Endothelial cell of umbilical vein (primary cell): Measurements from ENCODE around the gene GAS7. TPM values are rescaled to one million over a fixed set of nuclear protein-coding genes. Genes with fewer than 3 reads are reported as not detected.

Experiments used
- BruUV-seq: library from RNA; stranded (reverse); fragments of 400-500 nt; replicated peaks from 2 replicates; lab custom pipeline; 2021; lab: Mats Ljungman, UMichigan
- CTCF ChIA-PET: fragments of 300-600, 350-600 bp; sonication (Branson Sonifier 250); formaldehyde crosslinking; loops from one replicate; lab custom pipeline; 2021; ENCODE audit warnings: antibody characterized with exemption, inconsistent platforms; lab: Charles Lee
- POLR2A ChIA-PET: fragments of 300-600, 350-600 bp; sonication (Branson Sonifier 250); formaldehyde crosslinking; loops from one replicate; lab custom pipeline; 2021; ENCODE audit warnings: antibody characterized with exemption, inconsistent platforms; lab: Charles Lee
- DNase-seq: peaks from one replicate; pipeline ENCODE4 v3.0.0-alpha.2; 2011; ENCODE audit warnings: low read depth, low spot score
- FAIRE-seq: peaks from 2 replicates; lab custom pipeline; 2011; peaks lifted over from hg19 to GRCh38; lab: Jason Lieb, UNC
- H2AFZ ChIP-seq: 2 replicates; pipeline ENCODE4 v1.6.0; 2012; ENCODE audit warnings: low read depth, low read length, control low read depth, inconsistent platforms
- H3K27ac ChIP-seq: 2 replicates; pipeline ENCODE4 v1.5.1; 2011; ENCODE audit warnings: low read depth, mild to moderate bottlenecking, control low read depth, low read length, moderate library complexity; ENCODE audit not compliant: insufficient read depth
- H3K27me3 ChIP-seq, 2 experiments: 2 replicates each; pipeline versions ENCODE4 v1.6.0 to v1.6.1; 2011; ENCODE audit warnings: low read length in 2 of 2, mixed read lengths in 1 of 2; ENCODE audit not compliant: control insufficient read depth in 2 of 2, insufficient read depth in 2 of 2
- H3K36me3 ChIP-seq, 2 experiments: 2 replicates in 1 of 2; 3 replicates in 1 of 2; pipeline ENCODE4 v1.5.1; 2011; ENCODE audit warnings: low read length in 2 of 2, mild to moderate bottlenecking in 1 of 2, moderate library complexity in 1 of 2; ENCODE audit not compliant: control insufficient read depth in 2 of 2, insufficient read depth in 2 of 2; ENCODE audit errors: extremely low read depth in 1 of 2
- H3K4me1 ChIP-seq: 3 replicates; pipeline ENCODE4 v1.5.1; 2011; ENCODE audit warnings: mild to moderate bottlenecking, low read length; ENCODE audit not compliant: control insufficient read depth, insufficient read depth; ENCODE audit errors: extremely low read depth
- H3K4me2 ChIP-seq: 2 replicates; pipeline ENCODE4 v1.6.1; 2011; ENCODE audit warnings: low read length, control low read depth, mixed read lengths; ENCODE audit not compliant: insufficient read depth
- H3K4me3 ChIP-seq, 3 experiments: fragments of 200-600 bp in 1 of 3; sonication (generic), shearing (Covaris generic) in 1 of 3; replicated peaks in 1 of 3; 2 replicates each; pipeline ENCODE4 v1.5.1; 2011 to 2016; ENCODE audit warnings: control low read depth in 3 of 3, low read length in 3 of 3, mild to moderate bottlenecking in 2 of 3, inconsistent platforms in 1 of 3, low read depth in 1 of 3, moderate library complexity in 1 of 3; ENCODE audit not compliant: insufficient read depth in 1 of 3
- H3K79me2 ChIP-seq: 2 replicates; pipeline ENCODE4 v1.6.0; 2012; ENCODE audit warnings: low read length, inconsistent platforms; ENCODE audit not compliant: control insufficient read depth, insufficient read depth
- H3K9ac ChIP-seq: replicated peaks from 2 replicates; pipeline ENCODE3; 2011; ENCODE audit warnings: low read length, control low read depth; ENCODE audit not compliant: insufficient read depth; ENCODE audit errors: extremely low read depth
- H3K9me1 ChIP-seq: replicated peaks from 3 replicates; pipeline ENCODE4 v1.6.0; 2011; ENCODE audit warnings: mild to moderate bottlenecking, low read length; ENCODE audit not compliant: control insufficient read depth, insufficient read depth; ENCODE audit errors: extremely low read depth
- H3K9me3 ChIP-seq: replicated peaks from 2 replicates; pipeline ENCODE4 v1.5.1; 2012; ENCODE audit warnings: low read length, inconsistent platforms; ENCODE audit not compliant: control insufficient read depth, insufficient read depth
- H4K20me1 ChIP-seq: replicated peaks from 2 replicates; pipeline ENCODE3; 2011; ENCODE audit warnings: mild to moderate bottlenecking, low read length; ENCODE audit not compliant: control insufficient read depth, insufficient read depth; ENCODE audit errors: extremely low read depth
- EZH2 ChIP-seq: IDR thresholded peaks from 2 replicates; pipeline ENCODE4 v1.6.1; 2012; ENCODE audit warnings: borderline replicate concordance, low read depth, mild to moderate bottlenecking, moderate library complexity, low read length, inconsistent platforms; ENCODE audit not compliant: severe bottlenecking
- FOS ChIP-seq: IDR thresholded peaks from 2 replicates; pipeline ENCODE4 v1.6.1; 2011; ENCODE audit warnings: mild to moderate bottlenecking, low read length, moderate library complexity, borderline replicate concordance; ENCODE audit not compliant: insufficient read depth
- GATA2 ChIP-seq: IDR thresholded peaks from 2 replicates; pipeline ENCODE4 v1.7.0; 2011; ENCODE audit warnings: low read depth, mild to moderate bottlenecking, moderate library complexity, mixed read lengths, low read length; ENCODE audit not compliant: insufficient read length, insufficient read depth
- JUN ChIP-seq: IDR thresholded peaks from 2 replicates; pipeline ENCODE4 v1.6.1; 2011; ENCODE audit warnings: borderline replicate concordance, low read depth; ENCODE audit not compliant: insufficient read length, insufficient read depth
- MYC ChIP-seq: IDR thresholded peaks from one replicate; pipeline ENCODE4 v1.6.1; 2011; ENCODE audit warnings: mild to moderate bottlenecking, low read depth, low read length
- POLR2A ChIP-seq: IDR thresholded peaks from 2 replicates; pipeline ENCODE4 v1.6.1; 2012; ENCODE audit warnings: low read depth, mild to moderate bottlenecking, control low read depth, low read length
- POLR2AphosphoS5 ChIP-seq: IDR thresholded peaks from 2 replicates; pipeline ENCODE4 v1.6.1; 2012; ENCODE audit warnings: low read depth, mild to moderate bottlenecking, control low read depth, low read length, moderate library complexity; ENCODE audit not compliant: insufficient read depth
- dilution Hi-C: fragments of 300-500 bp; cut with MboI; formaldehyde crosslinking; loops from one replicate; pipeline ENCODE4 v1.15.0; 2019; ENCODE audit warnings: low sequenced_read_pairs; ENCODE audit not compliant: extremely low pct_ligation_motif_present
- intact Hi-C: fragments of 100-400 bp; cut with micrococcal nuclease; formaldehyde crosslinking; loops from one replicate; pipeline ENCODE4 v1.10.0; 2022
- polyA plus RNA-seq, 4 experiments: library from polyadenylated mRNA; depleted of rRNA in 3 of 4; stranded (reverse) in 3 of 4; unstranded in 1 of 4; fragments of >200 nt; gene quantifications; 2 replicates each; pipeline versions ENCODE4 v1.2.1 to v1.2.3, GENCODE V29; 2011 to 2012; ENCODE audit warnings: missing spikeins in 1 of 4
- total RNA-seq: library from RNA; stranded (reverse); gene quantifications from 2 replicates; pipeline ENCODE4 v1.2.3, GENCODE V29; 2021
- TF ChIP-seq, protein P1 (sequence below), 2 donors: IDR thresholded peaks; 1 replicate in 1 of 2; 2 replicates in 1 of 2; pipeline ENCODE4 v1.5.1; 2011; ENCODE audit warnings: low read length in 2 of 2, mild to moderate bottlenecking in 2 of 2, moderate library complexity in 2 of 2, control low read depth in 1 of 2, inconsistent platforms in 1 of 2, low read depth in 1 of 2; ENCODE audit not compliant: insufficient read depth in 1 of 2; ENCODE audit errors: extremely low read depth in 1 of 2
- TF ChIP-seq, protein P2 (sequence below): IDR thresholded peaks from 2 replicates; pipeline ENCODE4 v1.6.1; 2011; ENCODE audit not compliant: insufficient read depth, insufficient read length

Gene GAS7
- total and polyA plus RNA-seq, 2 donors (not counting 3 experiments of a cell fraction or from before 2014, with no cell fraction given): not detected

DNA sequence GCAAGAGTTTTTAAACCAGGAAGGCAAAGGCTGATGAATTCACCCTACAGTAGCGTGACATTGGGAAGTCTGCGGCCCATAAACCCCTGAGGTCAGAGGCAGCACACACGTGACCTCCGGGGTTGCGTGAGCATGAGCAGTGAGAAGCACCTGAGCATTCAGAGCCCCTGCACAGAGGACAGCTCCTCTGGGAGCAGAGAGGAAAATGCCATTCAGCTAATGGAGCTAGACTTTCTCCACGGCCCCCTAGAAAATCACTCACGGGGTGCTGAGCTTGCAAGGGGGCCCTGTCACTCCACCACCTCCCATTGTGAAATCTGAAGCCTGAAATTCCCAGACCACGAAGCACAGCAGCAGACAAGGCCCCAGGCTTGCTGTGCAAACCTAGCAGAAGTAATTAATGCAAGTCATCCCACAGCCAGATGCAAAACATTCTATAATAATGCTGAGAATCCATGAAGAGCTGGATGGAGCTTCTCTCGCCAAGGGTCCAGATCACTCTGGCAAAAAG lies 178.4 kb downstream of the GAS7 start:
- Histone ChIP-seq H3K27ac (no peak overlapping the region), H3K9me1 (no peaks in the 10 kb centered on the region), H3K4me3 (no peak overlapping the region), H3K27me3 (no peaks in the 10 kb centered on the region), H2AFZ (no peak overlapping the region), H3K36me3 (no peaks in the 10 kb centered on the region), H3K79me2 (no peaks in the 10 kb centered on the region), H3K4me1 (no peaks in the 10 kb centered on the region), H4K20me1 (no peaks in the 10 kb centered on the region), H3K9me3 (no peaks in the 10 kb centered on the region), H3K9ac (no peak overlapping the region), H3K4me2 (no peak overlapping the region)
- dilution Hi-C loops (no loop called here), intact Hi-C loops (no loop called here)
- BruUV-seq: no TSS peak
- TF ChIP-seq GATA2 (no peak), EZH2 (no peak), POLR2A (no peak), MYC (no peak), JUN (no peak), POLR2AphosphoS5 (no peak), FOS (no peak)
- TF ChIP-seq, protein P1, sequence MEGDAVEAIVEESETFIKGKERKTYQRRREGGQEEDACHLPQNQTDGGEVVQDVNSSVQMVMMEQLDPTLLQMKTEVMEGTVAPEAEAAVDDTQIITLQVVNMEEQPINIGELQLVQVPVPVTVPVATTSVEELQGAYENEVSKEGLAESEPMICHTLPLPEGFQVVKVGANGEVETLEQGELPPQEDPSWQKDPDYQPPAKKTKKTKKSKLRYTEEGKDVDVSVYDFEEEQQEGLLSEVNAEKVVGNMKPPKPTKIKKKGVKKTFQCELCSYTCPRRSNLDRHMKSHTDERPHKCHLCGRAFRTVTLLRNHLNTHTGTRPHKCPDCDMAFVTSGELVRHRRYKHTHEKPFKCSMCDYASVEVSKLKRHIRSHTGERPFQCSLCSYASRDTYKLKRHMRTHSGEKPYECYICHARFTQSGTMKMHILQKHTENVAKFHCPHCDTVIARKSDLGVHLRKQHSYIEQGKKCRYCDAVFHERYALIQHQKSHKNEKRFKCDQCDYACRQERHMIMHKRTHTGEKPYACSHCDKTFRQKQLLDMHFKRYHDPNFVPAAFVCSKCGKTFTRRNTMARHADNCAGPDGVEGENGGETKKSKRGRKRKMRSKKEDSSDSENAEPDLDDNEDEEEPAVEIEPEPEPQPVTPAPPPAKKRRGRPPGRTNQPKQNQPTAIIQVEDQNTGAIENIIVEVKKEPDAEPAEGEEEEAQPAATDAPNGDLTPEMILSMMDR (IDR thresholded peaks at IDR 0.05; ENCODE audit: extremely low read depth in 1 of 2, insufficient read depth in 1 of 2, low read depth in 1 of 2, low read length in 2 of 2): no peak
- TF ChIP-seq, protein P2, sequence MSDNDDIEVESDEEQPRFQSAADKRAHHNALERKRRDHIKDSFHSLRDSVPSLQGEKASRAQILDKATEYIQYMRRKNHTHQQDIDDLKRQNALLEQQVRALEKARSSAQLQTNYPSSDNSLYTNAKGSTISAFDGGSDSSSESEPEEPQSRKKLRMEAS: no peak
- FAIRE-seq (no peak), DNase-seq (no peak)
- POLR2A ChIA-PET: no interaction called here
- CTCF ChIA-PET: no interaction called here
